H1 (cell line): ENCODE results near the gene MTHFD1. TPM values are rescaled to one million over a fixed set of nuclear protein-coding genes. Genes with fewer than 3 reads are reported as not detected.
"Not testable (repeated sequence)": the region's sequence is repeated elsewhere in the genome, so short reads cannot be mapped to it uniquely, and the experiment has no call there.

ENCODE experiments used
- CTCF ChIA-PET: fragments of 300-600 bp; sonication (Branson Sonifier 250); formaldehyde crosslinking; loops from one replicate; lab custom pipeline; 2021; ENCODE audit not compliant: partially characterized antibody; lab: Charles Lee
- POLR2A ChIA-PET: fragments of 300-600 bp; sonication (Branson Sonifier 250); formaldehyde crosslinking; loops from one replicate; lab custom pipeline; 2021; ENCODE audit warnings: inconsistent platforms; ENCODE audit not compliant: partially characterized antibody; lab: Charles Lee
- DNase-seq, 2 experiments: peaks; one replicate each; pipeline versions ENCODE4 v3.0.0 to v3.0.0-alpha.2; 2010 to 2022; ENCODE audit warnings: low spot score in 2 of 2, low read depth in 1 of 2, mixed read lengths in 1 of 2
- FAIRE-seq: peaks from 2 replicates; lab custom pipeline; 2011; peaks lifted over from hg19 to GRCh38; lab: Jason Lieb, UNC
- H2AFZ ChIP-seq: 2 replicates; pipeline ENCODE4 v1.8.1; 2012; ENCODE audit warnings: low read length, inconsistent platforms
- H2AK5ac ChIP-seq: 2 replicates; pipeline ENCODE4 v1.6.1; 2013; ENCODE audit warnings: low read depth, low read length
- H2BK120ac ChIP-seq: replicated peaks from 2 replicates; pipeline ENCODE3; 2013; ENCODE audit warnings: low read depth, low read length, inconsistent platforms
- H2BK12ac ChIP-seq: 2 replicates; pipeline ENCODE4 v1.6.1; 2013; ENCODE audit warnings: low read depth, low read length
- H2BK15ac ChIP-seq: 2 replicates; pipeline ENCODE4 v1.6.1; 2013; ENCODE audit warnings: low read length
- H2BK20ac ChIP-seq: 2 replicates; pipeline ENCODE4 v1.6.1; 2013; ENCODE audit warnings: low read length
- H2BK5ac ChIP-seq: 2 replicates; pipeline ENCODE4 v1.6.1; 2013; ENCODE audit warnings: low read depth, low read length
- H3K14ac ChIP-seq: 2 replicates; pipeline ENCODE4 v1.6.1; 2013; ENCODE audit warnings: inconsistent platforms; ENCODE audit not compliant: insufficient read length
- H3K18ac ChIP-seq: 2 replicates; pipeline ENCODE4 v1.6.1; 2013; ENCODE audit warnings: low read length; ENCODE audit errors: extremely low read depth
- H3K23ac ChIP-seq: 2 replicates; pipeline ENCODE4 v1.6.1; 2013; ENCODE audit warnings: inconsistent platforms; ENCODE audit not compliant: insufficient read length
- H3K23me2 ChIP-seq: 2 replicates; pipeline ENCODE4 v1.6.1; 2013; ENCODE audit warnings: low read depth, low read length
- H3K27ac ChIP-seq: 2 replicates; pipeline ENCODE4 v1.6.1; 2011; ENCODE audit warnings: low read depth, low read length, inconsistent platforms
- H3K27me3 ChIP-seq, 4 experiments: replicated peaks in 1 of 4; 1 replicate in 1 of 4; 2 replicates in 3 of 4; pipeline versions ENCODE4 v1.6.1 to v1.8.1; 2011 to 2013; ENCODE audit warnings: low read length in 3 of 4, mild to moderate bottlenecking in 3 of 4, inconsistent platforms in 2 of 4, mixed read lengths in 2 of 4, moderate library complexity in 1 of 4; ENCODE audit not compliant: control insufficient read depth in 3 of 4, insufficient read depth in 3 of 4; ENCODE audit errors: extremely low read depth in 1 of 4
- H3K36me3 ChIP-seq, 4 experiments: 2 replicates each; pipeline versions ENCODE4 v1.6.1 to v1.8.1; 2011 to 2013; ENCODE audit warnings: mild to moderate bottlenecking in 4 of 4, low read length in 3 of 4, moderate library complexity in 2 of 4, control low read depth in 1 of 4, inconsistent platforms in 1 of 4; ENCODE audit not compliant: insufficient read depth in 4 of 4, control insufficient read depth in 2 of 4
- H3K4ac ChIP-seq: replicated peaks from 2 replicates; pipeline ENCODE3; 2013; ENCODE audit warnings: low read length, low read depth, mixed read lengths, inconsistent platforms; ENCODE audit not compliant: insufficient read length
- H3K4me1 ChIP-seq, 4 experiments: replicated peaks in 1 of 4; 1 replicate in 1 of 4; 2 replicates in 3 of 4; pipeline versions ENCODE4 v1.6.1 to v1.8.1; 2011 to 2013; ENCODE audit warnings: low read length in 3 of 4, inconsistent platforms in 2 of 4, mixed read lengths in 1 of 4; ENCODE audit not compliant: insufficient read depth in 4 of 4, control insufficient read depth in 3 of 4
- H3K4me2 ChIP-seq, 2 experiments: 2 replicates each; pipeline versions ENCODE4 v1.6.1 to v1.8.1; 2011 to 2013; ENCODE audit warnings: low read depth in 2 of 2, low read length in 2 of 2, control low read depth in 1 of 2, inconsistent platforms in 1 of 2, mild to moderate bottlenecking in 1 of 2; ENCODE audit not compliant: insufficient read depth in 1 of 2
- H3K4me3 ChIP-seq, 4 experiments: fragments of 200-600, 300-600 bp in 1 of 4; sonication (generic), shearing (Covaris generic), sonication (Bioruptor Twin) in 1 of 4; 2 replicates each; pipeline versions ENCODE4 v1.5.1 to v1.8.1; 2011 to 2016; ENCODE audit warnings: low read length in 4 of 4, low read depth in 3 of 4, control low read depth in 2 of 4, inconsistent platforms in 2 of 4, mild to moderate bottlenecking in 2 of 4, mixed read lengths in 1 of 4, moderate library complexity in 1 of 4; ENCODE audit not compliant: insufficient read depth in 2 of 4; ENCODE audit errors: extremely low read depth in 1 of 4
- H3K56ac ChIP-seq: replicated peaks from 2 replicates; pipeline ENCODE3; 2013; ENCODE audit warnings: low read depth, mild to moderate bottlenecking, mixed read lengths, low read length, inconsistent platforms; ENCODE audit not compliant: insufficient read length
- H3K79me1 ChIP-seq: 2 replicates; pipeline ENCODE4 v1.6.1; 2013; ENCODE audit warnings: low read depth, low read length, control low read depth
- H3K79me2 ChIP-seq, 2 experiments: 2 replicates each; pipeline versions ENCODE4 v1.6.1 to v1.8.1; 2012 to 2013; ENCODE audit warnings: low read length in 2 of 2, mild to moderate bottlenecking in 2 of 2, inconsistent platforms in 1 of 2; ENCODE audit not compliant: insufficient read depth in 2 of 2, control insufficient read depth in 1 of 2
- H3K9ac ChIP-seq, 4 experiments: replicated peaks in 1 of 4; 1 replicate in 1 of 4; 2 replicates in 3 of 4; pipeline versions ENCODE4 v1.6.1 to v1.8.1; 2011 to 2013; ENCODE audit warnings: low read depth in 3 of 4, low read length in 3 of 4, control low read depth in 2 of 4, mild to moderate bottlenecking in 2 of 4, moderate library complexity in 2 of 4, inconsistent platforms in 1 of 4; ENCODE audit errors: extremely low read depth in 1 of 4
- H3K9me3 ChIP-seq, 2 experiments: 2 replicates each; pipeline versions ENCODE4 v1.6.1 to v1.8.1; 2012 to 2013; ENCODE audit warnings: mild to moderate bottlenecking in 2 of 2, moderate library complexity in 2 of 2, control low read depth in 1 of 2, inconsistent platforms in 1 of 2, low read depth in 1 of 2, low read length in 1 of 2, mixed read lengths in 1 of 2; ENCODE audit not compliant: insufficient read depth in 2 of 2
- H4K20me1 ChIP-seq, 2 experiments: replicated peaks in 1 of 2; 2 replicates each; pipeline versions ENCODE3 to v1.8.1; 2011 to 2013; ENCODE audit warnings: inconsistent platforms in 2 of 2, low read length in 2 of 2, mild to moderate bottlenecking in 1 of 2; ENCODE audit not compliant: insufficient read depth in 2 of 2, control insufficient read depth in 1 of 2
- H4K5ac ChIP-seq: 2 replicates; pipeline ENCODE4 v1.6.1; 2013; ENCODE audit warnings: low read length, low read depth, mixed read lengths, inconsistent platforms; ENCODE audit not compliant: insufficient read length
- H4K8ac ChIP-seq: 2 replicates; pipeline ENCODE4 v1.8.0; 2013; ENCODE audit warnings: mild to moderate bottlenecking, moderate library complexity, low read length, inconsistent platforms; ENCODE audit not compliant: insufficient read depth; ENCODE audit errors: extremely low read depth
- H4K91ac ChIP-seq: replicated peaks from 2 replicates; pipeline ENCODE3; 2013; ENCODE audit warnings: low read length, mixed read lengths, inconsistent platforms; ENCODE audit not compliant: insufficient read length
- WGBS, 2 experiments: shearing (Covaris generic) in 1 of 2; methylation state at CpG; one replicate each; pipeline versions ENCODE4 v1.1.6 to v1.1.7; 2013 to 2015; ENCODE audit warnings: low lambda C conversion rate in 2 of 2, mixed read lengths in 2 of 2, inconsistent platforms in 1 of 2, low coverage in 1 of 2, missing lambda C conversion rate in 1 of 2; ENCODE audit not compliant: insufficient replicate concordance in 2 of 2, insufficient coverage in 1 of 2, insufficient read length in 1 of 2; ENCODE audit errors: extremely low coverage in 1 of 2, missing lambda C conversion rate in 1 of 2; 5-methylcytosine and 5-hydroxymethylcytosine counted together
- polyA plus RNA-seq, 7 experiments: library from polyadenylated mRNA; depleted of rRNA in 3 of 7; stranded (reverse) in 5 of 7; unstranded in 2 of 7; fragments of >200 nt in 5 of 7; fragments of 200-250 nt in 2 of 7; gene quantifications; 1 replicate in 5 of 7; 2 replicates in 1 of 7; 4 replicates in 1 of 7; pipeline versions ENCODE4 v1.2.1 to v1.2.3, GENCODE V29; 2011 to 2013; ENCODE audit warnings: missing spikeins in 2 of 7, mixed read lengths in 2 of 7
- total RNA-seq: library from RNA; stranded (reverse); fragmentation: NEBNext Ultra II Directional; extraction: Animal tissue kit (Norgen Biotek cat#: 25700); gene quantifications from 2 replicates; pipeline ENCODE4 v1.2.1, GENCODE V29; 2021

MTHFD1 gene
- total and polyA plus RNA-seq, 2 of the 8 experiments (the other 6 are each of a cell fraction or from before 2014, with no cell fraction given) = 79.7 to 332 TPM

DNA sequence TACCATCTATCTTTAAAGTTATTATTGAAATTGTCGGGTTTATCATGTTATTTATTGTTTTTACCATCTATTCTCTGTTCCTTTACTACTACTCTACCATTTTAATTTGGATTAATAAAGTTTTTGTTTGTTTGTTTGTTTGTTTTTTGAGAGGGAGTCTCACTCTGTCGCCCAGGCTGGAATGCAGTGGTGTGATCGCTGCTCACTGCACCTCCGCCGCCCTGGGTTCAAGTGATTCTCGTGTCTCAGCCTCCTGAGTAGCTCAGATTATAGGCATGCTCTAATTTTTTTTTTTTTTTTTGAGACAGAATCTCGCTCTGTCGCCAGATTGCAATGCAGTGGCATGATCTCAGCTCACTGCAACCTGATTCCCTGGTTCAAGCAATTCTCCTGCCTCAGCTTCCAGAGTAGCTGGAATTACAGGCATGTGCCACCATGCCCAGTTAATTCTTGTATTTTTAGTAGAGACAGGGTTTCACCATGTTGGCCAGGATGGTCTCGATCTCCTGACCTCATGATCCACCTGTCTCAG lies 22.7 kb upstream of the MTHFD1 start:
- H3K56ac ChIP-seq, H3K79me2 ChIP-seq, H2BK20ac ChIP-seq, H3K23ac ChIP-seq, H3K9me3 ChIP-seq, H3K18ac ChIP-seq, DNase-seq, H3K4me2 ChIP-seq, H2AFZ ChIP-seq, H3K36me3 ChIP-seq, H2BK12ac ChIP-seq, H3K23me2 ChIP-seq, H3K27ac ChIP-seq, H2BK15ac ChIP-seq, H3K79me1 ChIP-seq, H4K91ac ChIP-seq, H3K4ac ChIP-seq, H3K4me1 ChIP-seq, H3K27me3 ChIP-seq, H4K20me1 ChIP-seq, H2BK5ac ChIP-seq, H3K9ac ChIP-seq, H4K5ac ChIP-seq, H3K14ac ChIP-seq, FAIRE-seq, H4K8ac ChIP-seq, H2BK120ac ChIP-seq, H2AK5ac ChIP-seq, H3K4me3 ChIP-seq: not testable (repeated sequence)
- 89% methylated on average over 9 of the region's 9 CpGs; no CpG with 5 or more reads in 1 of the 2 experiments for WGBS, 2 experiments
- ChIA-PET CTCF (interaction anchor here (0.6 to 1.5 kb wide), 2 partner anchors 65 to 803 kb away, joined by 3 read pairs; no protein-coding TSS in a partner anchor), POLR2A (interaction anchor here (1.0 kb wide), 1 partner anchor 22 kb away, joined by 3 read pairs; no protein-coding TSS in a partner anchor)
